Endodermal cell (in vitro differentiated cells): Measurements from ENCODE around the gene FAM120AOS. TPM values are rescaled to one million over a fixed set of nuclear protein-coding genes. Genes with fewer than 3 reads are reported as not detected.
A peak's percentile ranks its signal among the peaks of the same experiment; 100 is the strongest.

Experiments
- DNase-seq: peaks from one replicate; pipeline ENCODE4 v3.0.0-alpha.2; 2017
- H3K27ac ChIP-seq: 2 replicates; pipeline ENCODE4 v1.5.1; 2013; ENCODE audit warnings: mild to moderate bottlenecking, low read depth, low read length, moderate library complexity
- H3K27me3 ChIP-seq: 2 replicates; pipeline ENCODE4 v1.6.1; 2013; ENCODE audit warnings: mild to moderate bottlenecking, low read length, moderate library complexity; ENCODE audit not compliant: insufficient read depth, control insufficient read depth, poor library complexity, severe bottlenecking
- H3K36me3 ChIP-seq: 2 replicates; pipeline ENCODE4 v1.7.0; 2013; ENCODE audit warnings: mild to moderate bottlenecking, low read length, moderate library complexity; ENCODE audit not compliant: control insufficient read depth, insufficient read depth
- H3K4me1 ChIP-seq: one replicate; pipeline ENCODE4 v1.7.0; 2013; ENCODE audit warnings: low read length; ENCODE audit not compliant: control insufficient read depth, insufficient read depth
- H3K4me3 ChIP-seq: 2 replicates; pipeline ENCODE4 v1.5.1; 2013; ENCODE audit warnings: mild to moderate bottlenecking, low read length, moderate library complexity
- H3K9ac ChIP-seq: 2 replicates; pipeline ENCODE4 v1.6.1; 2013; ENCODE audit warnings: mild to moderate bottlenecking, low read length, moderate library complexity; ENCODE audit not compliant: poor library complexity, severe bottlenecking; ENCODE audit errors: extremely low read depth
- H3K9me3 ChIP-seq: 2 replicates; pipeline ENCODE4 v1.6.1; 2013; ENCODE audit warnings: mild to moderate bottlenecking, low read length, moderate library complexity; ENCODE audit not compliant: control insufficient read depth
- H3K27ac Mint-ChIP-seq: 2 replicates; pipeline ENCODE4 v1.8.0; 2020; ENCODE audit warnings: mixed read lengths
- H3K27me3 Mint-ChIP-seq: 2 replicates; pipeline ENCODE4 v1.8.0; 2021; ENCODE audit warnings: mild to moderate bottlenecking, mixed read lengths; ENCODE audit not compliant: insufficient read depth
- H3K36me3 Mint-ChIP-seq: 2 replicates; pipeline ENCODE4 v1.8.0; 2020; ENCODE audit warnings: low read depth, mixed read lengths
- H3K4me1 Mint-ChIP-seq: 2 replicates; pipeline ENCODE4 v1.8.0; 2020; ENCODE audit warnings: mixed read lengths
- H3K4me3 Mint-ChIP-seq: 2 replicates; pipeline ENCODE4 v1.8.0; 2020; ENCODE audit warnings: mild to moderate bottlenecking, moderate library complexity, mixed read lengths
- H3K9me3 Mint-ChIP-seq: 2 replicates; pipeline ENCODE4 v1.8.0; 2020; ENCODE audit warnings: mild to moderate bottlenecking, mixed read lengths
- WGBS, 2 experiments: methylation state at CpG; one replicate each; pipeline versions ENCODE4 v1.1.5 to v1.1.7; 2013; ENCODE audit warnings: missing lambda C conversion rate in 2 of 2, mixed read lengths in 1 of 2; ENCODE audit not compliant: insufficient coverage in 1 of 2, insufficient read length in 1 of 2; 5-methylcytosine and 5-hydroxymethylcytosine counted together
- total RNA-seq, 2 donors: library from RNA; stranded (reverse); fragmentation: NEBNext Ultra II Directional in 1 of 2; extraction: Animal tissue kit (Norgen Biotek cat#: 25700) in 1 of 2; gene quantifications; 2 replicates in 1 of 2; 3 replicates in 1 of 2; pipeline ENCODE4 v1.2.1, GENCODE V29; 2021
- TF ChIP-seq, protein P1 (sequence below): fragments of 200-600 bp; sonication (generic); conservative IDR thresholded peaks from 2 replicates; pipeline ENCODE4 v1.5.0; 2021; ENCODE audit warnings: antibody characterized with exemption, mild to moderate bottlenecking

FAM120AOS gene
- total RNA-seq, 2 donors from 2014 or later: 44.9 to 47.0 TPM

GRCh38 chr9:93483497-93483896 is 30.1 kb upstream of the FAM120AOS start:
- H3K4me1 Mint-ChIP-seq: peaks cover 11% of the 10 kb centered on the region
- Histone ChIP-seq H3K27me3 (no peaks in the 10 kb centered on the region), H3K4me1 (no peaks in the 10 kb centered on the region), H3K4me3 (no peak overlapping the region), H3K9me3 (no peaks in the 10 kb centered on the region), H3K9ac (no peak overlapping the region), H3K27ac (no peak overlapping the region), H3K36me3 (peaks cover 48% of the 10 kb centered on the region)
- no peaks in the 10 kb centered on the region for H3K9me3 Mint-ChIP-seq
- peaks cover 44% of the 10 kb centered on the region for H3K36me3 Mint-ChIP-seq
- DNase-seq: no peak
- TF ChIP-seq, protein P1, sequence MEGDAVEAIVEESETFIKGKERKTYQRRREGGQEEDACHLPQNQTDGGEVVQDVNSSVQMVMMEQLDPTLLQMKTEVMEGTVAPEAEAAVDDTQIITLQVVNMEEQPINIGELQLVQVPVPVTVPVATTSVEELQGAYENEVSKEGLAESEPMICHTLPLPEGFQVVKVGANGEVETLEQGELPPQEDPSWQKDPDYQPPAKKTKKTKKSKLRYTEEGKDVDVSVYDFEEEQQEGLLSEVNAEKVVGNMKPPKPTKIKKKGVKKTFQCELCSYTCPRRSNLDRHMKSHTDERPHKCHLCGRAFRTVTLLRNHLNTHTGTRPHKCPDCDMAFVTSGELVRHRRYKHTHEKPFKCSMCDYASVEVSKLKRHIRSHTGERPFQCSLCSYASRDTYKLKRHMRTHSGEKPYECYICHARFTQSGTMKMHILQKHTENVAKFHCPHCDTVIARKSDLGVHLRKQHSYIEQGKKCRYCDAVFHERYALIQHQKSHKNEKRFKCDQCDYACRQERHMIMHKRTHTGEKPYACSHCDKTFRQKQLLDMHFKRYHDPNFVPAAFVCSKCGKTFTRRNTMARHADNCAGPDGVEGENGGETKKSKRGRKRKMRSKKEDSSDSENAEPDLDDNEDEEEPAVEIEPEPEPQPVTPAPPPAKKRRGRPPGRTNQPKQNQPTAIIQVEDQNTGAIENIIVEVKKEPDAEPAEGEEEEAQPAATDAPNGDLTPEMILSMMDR: no peak
- H3K27me3 Mint-ChIP-seq: no peaks in the 10 kb centered on the region
- no peak overlapping the region for H3K27ac Mint-ChIP-seq
- 100% methylated on average over 1 to 2 of the region's 2 CpGs for WGBS, 2 experiments
- no peak overlapping the region for H3K4me3 Mint-ChIP-seq

GRCh38 chr9:93480728-93481324 is 27.4 kb upstream of the FAM120AOS start:
- WGBS, 2 experiments: 92 to 95% methylated on average over 2 to 7 of the region's 7 CpGs
- Histone ChIP-seq H3K27me3 (no peaks in the 10 kb centered on the region), H3K9ac (no peak overlapping the region), H3K4me3 (no peak overlapping the region), H3K36me3 (peaks cover 56% of the 10 kb centered on the region), H3K9me3 (no peaks in the 10 kb centered on the region), H3K27ac (no peak overlapping the region), H3K4me1 (no peaks in the 10 kb centered on the region)
- H3K4me3 Mint-ChIP-seq: no peak overlapping the region
- H3K9me3 Mint-ChIP-seq: no peaks in the 10 kb centered on the region
- peaks cover 34% of the 10 kb centered on the region for H3K36me3 Mint-ChIP-seq
- H3K27ac Mint-ChIP-seq: peak overlapping the region; percentile 37
- peak; percentile 54 for DNase-seq
- H3K4me1 Mint-ChIP-seq: peaks cover 11% of the 10 kb centered on the region
- TF ChIP-seq, protein P1: peak; percentile 62
- H3K27me3 Mint-ChIP-seq: no peaks in the 10 kb centered on the region

- peaks cover 57% of the 10 kb centered on the region for H3K36me3 ChIP-seq
- Mint-ChIP-seq H3K27me3 (no peaks in the 10 kb centered on the region), H3K4me1 (peaks cover 14% of the 10 kb centered on the region), H3K36me3 (peaks cover 36% of the 10 kb centered on the region), H3K27ac (no peak overlapping the region), H3K4me3 (no peak overlapping the region), H3K9me3 (no peaks in the 10 kb centered on the region)
- H3K27me3 ChIP-seq: no peaks in the 10 kb centered on the region
- H3K9me3 ChIP-seq: no peaks in the 10 kb centered on the region
- H3K9ac ChIP-seq: no peak overlapping the region
- H3K4me3 ChIP-seq: no peak overlapping the region
- H3K27ac ChIP-seq: no peak overlapping the region
- no peaks in the 10 kb centered on the region for H3K4me1 ChIP-seq
- DNase-seq: peak; percentile 57
- TF ChIP-seq, protein P1: no peak
- WGBS, 2 experiments: 83 to 92% methylated on average over 4 of the region's 4 CpGs
Observed at GRCh38 chr9:93480262-93480661, 26.9 kb upstream of the FAM120AOS start.
